Measurements from ENCODE around the gene TBCK.
"Not testable (repeated sequence)": the region's sequence is repeated elsewhere in the genome, so short reads cannot be mapped to it uniquely, and the experiment has no call there.

TBCK gene

GRCh38 chr4:106315968-106316772 is at the start of gene TBCK, which contains the start of gene AIMP1:
Gene TBCK, minus strand, starts transcription at chr4:106316209. Its CDS starts 7,249 bp downstream, at chr4:106308960.
Gene AIMP1, plus strand, starts transcription at chr4:106316550. Its CDS starts 8,460 bp downstream, at chr4:106325010.
- peak; percentile 37 for DNase-seq

GRCh38 chr4:106365613-106366012 is 49.6 kb upstream of the TBCK start:
- no peak for DNase-seq

GRCh38 chr4:106364282-106364681 is 48.3 kb upstream of the TBCK start:
- no peak for DNase-seq

- DNase-seq = no peak
These were observed 46.2 kb upstream of the TBCK start for GRCh38 chr4:106362086-106362825.

- DNase-seq = no peak
These were observed 42.9 kb upstream of the TBCK start for GRCh38 chr4:106358899-106359298.

GRCh38 chr4:106355193-106355592 is 39.2 kb upstream of the TBCK start:
- DNase-seq = no peak

- DNase-seq = no peak
These were observed 37.8 kb upstream of the TBCK start for GRCh38 chr4:106353786-106354185.

GRCh38 chr4:106351016-106351415 is 35.0 kb upstream of the TBCK start:
- DNase-seq = no peak

- DNase-seq = no peak
These were observed 31.2 kb upstream of the TBCK start for GRCh38 chr4:106347167-106347566.

GRCh38 chr4:106344647-106344970 is 28.6 kb upstream of the TBCK start:
- no peak for DNase-seq

- no peak for DNase-seq
These were observed 28.0 kb upstream of the TBCK start for GRCh38 chr4:106343865-106344646.

GRCh38 chr4:106340774-106341173 is 24.8 kb upstream of the TBCK start:
- no peak for DNase-seq

- no peak for DNase-seq
These were observed 23.4 kb upstream of the TBCK start for GRCh38 chr4:106339431-106339830.

- DNase-seq = no peak
These were observed 22.7 kb upstream of the TBCK start for GRCh38 chr4:106338671-106339070.

- DNase-seq = no peak
These were observed 21.9 kb upstream of the TBCK start for GRCh38 chr4:106337916-106338315.

- DNase-seq = no peak
These were observed 20.6 kb upstream of the TBCK start for GRCh38 chr4:106336618-106337017.

- no peak for DNase-seq
These were observed 18.9 kb upstream of the TBCK start for GRCh38 chr4:106334741-106335470.

GRCh38 chr4:106333186-106333585 is 17.2 kb upstream of the TBCK start:
- DNase-seq = no peak

GRCh38 chr4:106329041-106329618 is 13.1 kb upstream of the TBCK start:
- no peak for DNase-seq

GRCh38 chr4:106325800-106326199 is 9.8 kb upstream of the TBCK start:
- DNase-seq = no peak

GRCh38 chr4:106323119-106323518 is 7.1 kb upstream of the TBCK start:
- DNase-seq = no peak

- not testable (repeated sequence) for DNase-seq
These were observed 5.8 kb upstream of the TBCK start for GRCh38 chr4:106321814-106322213.
